ENCODE results near the gene ADCY2.
A peak's percentile ranks its signal among the peaks of the same experiment; 100 is the strongest.

ADCY2 gene

DNA sequence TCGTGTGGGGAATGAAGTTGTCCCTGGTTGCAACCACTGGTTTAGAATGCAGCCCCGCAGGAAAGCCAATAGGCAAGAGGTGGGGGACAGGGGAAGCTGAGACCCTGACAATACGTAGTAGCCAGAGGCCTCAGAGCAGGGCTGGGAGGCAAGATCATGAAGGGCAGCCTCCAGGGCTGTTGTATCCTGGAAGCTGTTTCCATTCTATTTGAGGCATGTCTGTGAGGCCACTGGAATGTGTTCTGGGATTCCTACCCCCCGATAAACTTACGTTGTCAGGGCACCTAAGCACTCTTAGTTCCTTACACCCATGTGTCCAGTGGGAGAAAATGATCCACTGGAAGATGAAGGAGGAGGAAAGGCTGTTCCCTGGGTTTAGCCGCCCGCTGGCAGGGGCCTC lies 277.7 kb downstream of the ADCY2 start:
- DNase-seq = no peak

DNA sequence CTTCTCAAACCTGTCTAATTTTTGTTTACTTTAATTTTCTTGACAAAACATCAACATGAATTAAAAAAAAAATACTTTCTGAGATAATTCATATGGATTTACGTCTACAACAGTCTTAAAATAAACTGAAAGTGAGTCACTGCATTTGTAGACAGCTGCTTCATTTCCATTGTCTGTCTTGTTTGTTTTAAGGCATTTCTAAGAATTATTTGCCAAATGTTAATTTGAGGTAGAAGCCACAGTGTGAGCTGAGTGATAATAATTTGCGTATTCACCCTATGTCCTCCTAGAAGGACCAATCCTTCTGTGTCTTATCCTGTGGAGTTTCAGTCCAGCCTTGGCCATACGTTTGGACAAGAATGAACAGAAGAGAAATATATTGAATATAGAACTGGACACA lies 280.5 kb downstream of the ADCY2 start:
- no peak for DNase-seq

DNA sequence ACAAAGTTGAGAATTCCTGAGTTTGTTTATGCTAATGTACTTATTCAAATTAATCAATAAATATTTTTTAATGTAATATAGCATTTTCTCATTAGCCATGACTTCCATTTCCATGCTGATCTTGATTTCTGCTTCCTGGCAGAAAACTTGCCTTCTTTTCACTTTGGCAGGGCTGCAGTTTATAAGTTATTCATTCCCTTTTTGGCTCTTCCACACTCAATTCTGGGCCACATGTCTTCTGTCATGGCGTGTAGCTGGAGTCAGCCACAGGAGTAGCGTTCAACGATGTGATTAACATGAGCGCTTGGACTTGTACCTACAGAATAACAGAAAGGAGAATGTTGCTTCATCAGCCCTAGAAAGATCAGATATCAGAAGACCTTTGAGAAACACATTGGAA lies 282.1 kb downstream of the ADCY2 start:
- no peak for DNase-seq

- no peak for DNase-seq
Measured at GRCh38 chr5:7679663-7680062, 283.7 kb downstream of the ADCY2 start.

DNA sequence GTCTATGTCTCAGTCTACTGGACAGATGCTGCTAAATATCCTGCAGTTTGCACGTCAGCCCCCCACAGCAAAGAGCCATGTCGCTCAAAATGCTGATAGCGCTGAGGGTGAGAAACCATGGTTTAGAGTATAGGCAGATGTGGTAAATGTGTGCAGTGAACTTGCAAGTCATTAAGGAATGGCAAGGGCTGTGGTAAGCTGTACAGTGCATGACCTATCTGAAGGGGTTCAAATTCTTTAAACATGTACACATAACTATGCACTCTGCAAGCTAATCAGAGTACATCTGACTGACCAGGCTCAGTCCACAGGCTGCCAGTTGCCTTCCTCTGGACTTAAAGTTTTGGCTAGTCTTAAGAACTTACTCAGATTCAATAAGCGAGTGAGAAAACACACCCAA lies 284.3 kb downstream of the ADCY2 start:
- DNase-seq = no peak

DNA sequence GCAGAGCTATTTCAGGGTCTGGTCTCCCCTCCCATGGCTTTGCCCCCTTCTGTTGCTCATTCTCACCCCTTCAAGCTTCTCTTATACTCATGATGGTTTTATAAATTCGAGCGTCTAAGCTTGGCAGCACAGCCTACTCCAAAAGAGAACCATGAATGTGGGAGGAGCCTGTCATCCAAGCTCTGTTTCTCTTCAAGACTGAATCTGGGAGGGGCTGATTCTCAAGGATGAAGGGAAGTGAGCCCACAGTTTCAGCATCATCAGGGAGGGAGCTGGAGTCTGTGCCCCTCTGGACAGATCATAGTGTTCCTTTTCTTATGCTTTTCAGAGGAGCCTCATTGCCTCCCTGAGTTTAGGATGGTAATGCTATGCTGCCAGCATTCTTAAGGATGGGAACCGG lies 286.4 kb downstream of the ADCY2 start:
- no peak for DNase-seq

- no peak for DNase-seq
Measured at GRCh38 chr5:7683753-7684152, 287.8 kb downstream of the ADCY2 start.

GRCh38 chr5:7684826-7685225 lies 288.9 kb downstream of the ADCY2 start:
- no peak for DNase-seq

- DNase-seq = no peak
Measured at GRCh38 chr5:7686794-7687193, 290.9 kb downstream of the ADCY2 start.

DNA sequence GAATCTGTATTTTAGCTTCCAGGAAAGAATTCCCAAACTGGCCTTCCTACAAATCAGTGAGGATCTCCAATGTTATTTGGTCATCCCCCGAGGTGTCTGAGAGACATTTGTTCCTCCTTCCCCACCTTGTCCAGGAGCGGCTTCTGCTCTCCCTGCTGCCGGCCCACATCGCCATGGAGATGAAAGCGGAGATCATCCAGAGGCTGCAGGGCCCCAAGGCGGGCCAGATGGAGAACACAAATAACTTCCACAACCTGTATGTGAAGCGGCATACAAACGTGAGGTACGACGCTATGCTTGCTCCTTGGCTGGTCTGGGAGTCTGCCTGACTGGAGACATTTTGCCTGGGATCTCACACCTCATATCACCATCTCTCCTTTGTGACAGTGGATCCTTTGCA lies 294.6 kb downstream of the ADCY2 start:
- DNase-seq = no peak

GRCh38 chr5:7705261-7705660 lies 309.3 kb downstream of the ADCY2 start:
- DNase-seq = no peak

DNA sequence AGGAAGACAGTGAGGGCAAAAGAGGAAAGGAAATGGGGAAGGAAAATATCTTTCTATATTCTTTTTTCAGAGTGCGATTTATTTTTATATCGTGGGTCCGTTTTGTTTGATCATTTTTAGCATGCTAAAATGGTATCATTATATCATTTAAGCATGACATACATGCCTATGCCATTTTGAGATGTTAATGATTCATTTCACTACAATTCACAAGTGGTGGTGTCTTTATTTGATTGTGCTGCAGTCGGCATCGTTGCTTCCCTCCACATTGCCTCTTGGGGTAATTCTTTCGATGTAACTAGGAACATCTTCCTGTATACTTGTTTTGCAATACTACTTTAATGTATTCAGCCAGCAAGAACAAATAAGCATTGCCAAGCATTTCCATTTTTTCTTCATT lies 309.8 kb downstream of the ADCY2 start:
- DNase-seq = no peak

DNA sequence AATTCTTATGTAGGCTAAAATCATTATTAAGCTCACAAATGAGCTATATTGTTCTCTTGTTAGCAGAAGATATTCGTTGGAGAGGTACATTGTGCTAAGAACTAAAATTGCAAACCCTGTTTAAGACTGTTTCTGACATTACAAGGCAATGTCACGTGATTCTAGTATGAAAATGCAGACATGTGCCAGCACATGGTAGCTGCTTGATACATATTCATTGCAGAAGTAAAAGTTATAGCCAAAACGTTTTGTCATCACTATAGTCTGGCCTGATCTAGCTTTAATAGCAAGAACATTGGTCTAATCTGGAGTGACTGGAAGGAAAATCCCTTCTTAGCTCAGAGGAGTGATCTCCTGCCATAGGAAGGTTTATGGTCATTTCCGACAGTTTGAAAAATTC lies 310.3 kb downstream of the ADCY2 start:
- no peak for DNase-seq

GRCh38 chr5:7714119-7714518 lies 318.2 kb downstream of the ADCY2 start:
- DNase-seq = no peak

DNA sequence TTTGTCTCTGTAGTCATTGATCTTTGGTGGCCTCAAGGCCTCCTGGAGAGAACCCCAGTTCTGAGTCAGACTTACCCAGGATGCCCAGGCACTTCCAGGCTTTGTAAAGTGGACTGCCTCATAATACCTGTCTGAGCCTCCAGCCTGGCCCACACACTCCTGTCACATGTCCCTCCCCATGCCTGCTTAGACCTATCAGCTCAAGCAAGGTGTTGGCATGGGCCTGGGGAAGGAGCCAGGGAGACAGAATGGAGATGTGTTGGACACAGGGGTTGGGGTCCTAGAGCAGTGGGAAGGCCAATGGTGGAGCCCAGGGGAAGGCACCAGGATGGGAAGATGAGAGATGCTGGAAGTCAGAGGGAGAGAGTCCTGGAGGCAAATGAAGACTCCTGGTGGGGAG lies 318.8 kb downstream of the ADCY2 start:
- DNase-seq = no peak

DNA sequence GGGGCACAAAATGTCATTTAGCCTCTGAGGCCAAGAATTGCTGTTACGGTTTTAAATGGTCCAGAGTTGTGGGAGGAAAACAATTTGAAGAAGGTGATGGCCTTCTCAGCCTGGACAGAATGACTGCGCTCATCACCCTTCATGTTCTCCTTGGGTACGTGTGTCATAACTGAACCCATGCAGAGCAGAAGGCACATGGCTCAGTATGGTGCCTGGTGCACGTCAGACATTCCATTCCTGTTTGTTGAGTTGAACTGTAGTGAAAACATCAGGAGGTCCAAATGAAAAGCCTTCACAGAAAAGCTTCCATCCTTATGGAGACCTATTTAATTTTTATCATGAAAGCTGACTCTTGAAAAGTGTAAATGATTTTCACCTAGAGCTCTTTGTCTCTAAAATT lies 321.8 kb downstream of the ADCY2 start:
- DNase-seq = no peak

- DNase-seq = no peak
Measured at GRCh38 chr5:7728076-7728475, 332.1 kb downstream of the ADCY2 start.

DNA sequence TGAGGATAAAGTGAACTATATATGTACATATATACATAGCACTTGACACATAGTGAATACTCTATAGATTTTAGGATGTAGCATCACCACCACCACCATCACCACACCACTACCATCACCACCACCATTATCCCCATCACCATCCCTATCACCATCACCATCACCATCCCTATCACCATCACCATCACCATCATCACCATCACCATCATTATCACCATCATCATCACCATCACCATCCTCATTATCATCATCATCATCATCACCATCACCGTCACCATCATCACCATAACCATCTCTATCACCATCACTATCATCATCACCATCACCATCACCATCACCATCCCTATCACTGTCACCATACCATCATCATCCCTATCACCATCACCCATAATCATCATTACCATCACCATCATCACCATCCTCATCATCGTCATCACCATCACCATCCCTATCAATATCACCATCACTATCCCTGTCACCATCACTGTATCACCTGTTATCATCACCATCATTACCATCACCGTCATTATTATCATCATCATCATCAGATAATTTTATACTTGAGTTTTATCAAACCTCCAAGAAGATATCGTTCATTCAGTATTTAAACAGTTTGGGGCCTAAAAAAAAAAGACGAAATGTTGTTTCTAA lies 345.6 kb downstream of the ADCY2 start:
- no peak for DNase-seq

DNA sequence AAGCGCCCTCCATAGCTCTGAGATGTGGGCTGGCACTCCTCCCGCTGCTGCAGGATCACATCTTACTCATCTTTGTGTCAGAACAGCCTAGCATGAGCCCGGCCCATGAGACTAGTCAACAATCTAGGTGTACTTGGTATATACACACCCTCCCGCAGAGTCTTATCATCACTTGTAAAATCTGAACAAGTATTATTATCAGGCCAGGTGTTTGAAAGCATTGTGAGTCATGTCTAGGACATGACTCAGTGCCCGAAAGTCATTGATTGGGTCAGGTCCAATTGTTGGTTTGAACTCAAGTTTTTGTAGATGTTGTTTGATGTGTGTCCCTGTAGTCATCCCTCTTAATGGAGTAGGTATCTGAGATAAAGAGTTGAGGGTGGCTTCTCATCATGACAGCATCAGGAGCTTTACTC lies 346.3 kb downstream of the ADCY2 start:
- DNase-seq = no peak

DNA sequence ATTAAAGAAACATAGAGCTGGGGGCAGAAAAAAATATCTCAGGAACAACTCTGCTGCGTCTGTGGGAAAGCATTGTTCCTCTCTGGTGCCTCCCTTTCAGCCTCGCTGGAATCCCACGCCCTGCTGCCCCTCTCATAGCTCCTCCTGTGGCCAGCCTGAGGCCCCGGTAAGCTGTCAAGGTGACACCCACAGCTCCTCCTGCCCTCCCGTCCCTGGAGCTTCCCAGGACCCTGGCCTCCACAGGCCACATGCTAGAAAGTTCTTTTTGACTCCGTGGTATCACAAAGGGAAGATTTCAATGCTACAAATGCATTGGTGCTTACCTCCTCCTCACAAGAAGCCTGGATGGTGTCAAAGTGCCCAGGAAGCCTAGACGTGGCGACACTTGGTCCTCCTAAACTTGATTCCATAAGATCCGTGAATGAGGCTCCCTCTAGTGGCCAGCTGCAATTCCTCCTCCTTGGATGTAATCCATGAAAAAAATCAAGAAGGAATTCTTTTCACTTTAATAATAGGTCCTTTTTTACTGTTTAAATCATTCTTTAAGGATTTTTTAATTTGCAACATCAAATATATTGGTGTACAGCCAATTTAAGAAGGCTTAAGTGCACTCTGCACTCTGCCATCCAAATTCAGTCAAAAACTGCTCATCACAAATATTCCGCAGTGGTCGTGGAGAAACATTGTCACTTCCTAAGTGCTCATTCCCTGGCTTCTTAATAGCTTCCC lies 350.1 kb downstream of the ADCY2 start:
- peak; percentile 66 for DNase-seq

- DNase-seq = no peak
Measured at GRCh38 chr5:7747728-7748127, 351.8 kb downstream of the ADCY2 start.

DNA sequence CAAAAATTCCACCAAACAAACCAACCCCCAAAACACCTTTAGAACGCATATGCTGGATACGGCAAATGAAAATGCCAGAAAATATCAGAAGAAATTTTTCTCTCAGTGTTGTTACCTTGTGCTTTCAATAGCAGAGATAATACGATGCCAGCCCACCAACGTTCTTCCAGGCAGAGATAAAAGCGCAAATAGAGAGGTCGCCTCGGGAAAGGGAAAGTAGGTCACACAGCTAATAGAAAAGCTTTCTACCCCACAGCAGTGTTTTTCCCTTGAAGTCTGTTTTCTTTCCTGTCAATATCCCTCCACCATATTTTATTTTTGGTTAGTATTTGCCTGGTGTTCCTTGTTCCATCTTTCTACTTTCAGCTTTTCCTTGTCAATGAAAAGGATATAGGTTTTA lies 353.7 kb downstream of the ADCY2 start:
- DNase-seq = no peak

DNA sequence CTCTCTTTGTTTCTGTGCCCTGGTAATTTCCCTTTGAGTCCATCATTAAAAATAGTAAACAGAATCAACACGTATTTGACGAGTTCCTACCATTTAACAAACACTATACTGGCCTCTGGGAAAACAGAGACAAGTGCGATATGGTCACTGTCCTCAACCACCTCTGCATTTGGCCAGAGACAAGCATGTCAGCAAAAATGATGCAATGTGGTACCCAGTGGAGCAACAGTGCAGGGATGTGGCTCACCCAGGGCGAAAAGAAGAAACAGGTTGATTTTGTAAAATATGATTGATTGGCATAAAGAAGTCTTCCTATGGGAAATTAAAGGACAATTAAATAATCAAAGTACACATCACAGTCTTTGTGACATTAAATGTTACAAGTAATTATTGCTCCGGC lies 355.9 kb downstream of the ADCY2 start:
- DNase-seq = no peak

GRCh38 chr5:7753181-7753580 lies 357.2 kb downstream of the ADCY2 start:
- DNase-seq = no peak

DNA sequence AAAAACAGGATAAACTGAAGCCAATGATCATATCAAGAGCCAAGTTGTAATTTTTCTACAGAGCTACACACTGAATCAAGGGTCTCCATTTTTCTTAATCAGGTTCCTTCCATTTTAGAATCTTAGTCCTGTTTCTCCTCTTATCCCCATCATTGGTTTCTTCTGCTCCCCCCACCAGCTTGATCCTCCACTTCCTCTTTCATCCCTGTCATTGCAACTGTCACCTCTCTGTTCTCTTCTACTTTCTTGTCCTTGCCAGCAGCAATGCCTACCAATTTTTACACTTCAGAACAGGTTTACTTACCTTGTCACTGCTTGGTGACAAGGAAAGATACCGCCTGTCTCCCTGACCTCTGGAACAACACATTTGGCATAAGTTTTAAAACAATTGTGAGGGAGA lies 357.7 kb downstream of the ADCY2 start:
- DNase-seq = no peak
